ENCODE data around the gene JAK1. TPM values are rescaled to one million over a fixed set of nuclear protein-coding genes. Genes with fewer than 3 reads are reported as not detected.

The JAK1 gene
- total and polyA plus RNA-seq, 3 donors from 2014 or later: 100 to 142 (median 117) TPM

DNA sequence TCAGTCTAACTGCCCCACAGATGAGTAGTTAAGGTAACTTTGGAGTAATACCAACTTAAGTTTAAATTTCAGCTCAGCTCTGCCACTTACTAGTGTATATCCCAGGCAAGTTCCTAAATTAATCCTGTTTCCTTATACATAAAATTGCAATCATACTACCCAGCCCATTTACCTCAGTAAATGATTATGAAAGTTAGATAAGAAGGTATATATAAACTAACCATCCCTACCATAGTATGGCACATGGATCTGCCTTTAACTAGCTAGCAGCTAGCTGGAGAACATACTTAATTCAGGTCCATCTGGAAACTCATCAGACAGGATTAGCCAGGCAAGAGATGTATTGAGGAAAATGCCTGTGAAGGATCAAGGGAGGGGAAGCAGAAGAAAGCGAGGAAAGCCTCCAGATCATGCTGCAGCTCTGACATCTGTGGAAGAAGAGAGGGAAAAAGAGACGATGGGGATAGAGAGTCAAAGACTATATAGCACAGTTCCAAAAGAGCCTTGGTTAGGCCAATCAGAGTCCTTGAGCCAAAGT lies 8.0 kb upstream of the JAK1 start:
- Histone ChIP-seq H3K27me3 (no peaks in the 10 kb centered on the region), H3K27ac (no peak overlapping the region), H3K9me3 (no peaks in the 10 kb centered on the region), H3K36me3 (ENCODE audit: low read depth, missing control alignments) (no peaks in the 10 kb centered on the region), H3K4me1 (no peaks in the 10 kb centered on the region), H3K4me3 (no peak overlapping the region)
- intact Hi-C loops (cut with DNase I; ENCODE audit: low total_unique reads): no loop called here
- no peak for TF ChIP-seq POLR2A (IDR thresholded peaks at IDR 0.05)
- TF ChIP-seq, protein P1, sequence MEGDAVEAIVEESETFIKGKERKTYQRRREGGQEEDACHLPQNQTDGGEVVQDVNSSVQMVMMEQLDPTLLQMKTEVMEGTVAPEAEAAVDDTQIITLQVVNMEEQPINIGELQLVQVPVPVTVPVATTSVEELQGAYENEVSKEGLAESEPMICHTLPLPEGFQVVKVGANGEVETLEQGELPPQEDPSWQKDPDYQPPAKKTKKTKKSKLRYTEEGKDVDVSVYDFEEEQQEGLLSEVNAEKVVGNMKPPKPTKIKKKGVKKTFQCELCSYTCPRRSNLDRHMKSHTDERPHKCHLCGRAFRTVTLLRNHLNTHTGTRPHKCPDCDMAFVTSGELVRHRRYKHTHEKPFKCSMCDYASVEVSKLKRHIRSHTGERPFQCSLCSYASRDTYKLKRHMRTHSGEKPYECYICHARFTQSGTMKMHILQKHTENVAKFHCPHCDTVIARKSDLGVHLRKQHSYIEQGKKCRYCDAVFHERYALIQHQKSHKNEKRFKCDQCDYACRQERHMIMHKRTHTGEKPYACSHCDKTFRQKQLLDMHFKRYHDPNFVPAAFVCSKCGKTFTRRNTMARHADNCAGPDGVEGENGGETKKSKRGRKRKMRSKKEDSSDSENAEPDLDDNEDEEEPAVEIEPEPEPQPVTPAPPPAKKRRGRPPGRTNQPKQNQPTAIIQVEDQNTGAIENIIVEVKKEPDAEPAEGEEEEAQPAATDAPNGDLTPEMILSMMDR (IDR thresholded peaks at IDR 0.05): no peak
- no peak for DNase-seq
- WGBS, 2 donors: 68 to 81% methylated on average over 2 of the region's 2 CpGs

DNA sequence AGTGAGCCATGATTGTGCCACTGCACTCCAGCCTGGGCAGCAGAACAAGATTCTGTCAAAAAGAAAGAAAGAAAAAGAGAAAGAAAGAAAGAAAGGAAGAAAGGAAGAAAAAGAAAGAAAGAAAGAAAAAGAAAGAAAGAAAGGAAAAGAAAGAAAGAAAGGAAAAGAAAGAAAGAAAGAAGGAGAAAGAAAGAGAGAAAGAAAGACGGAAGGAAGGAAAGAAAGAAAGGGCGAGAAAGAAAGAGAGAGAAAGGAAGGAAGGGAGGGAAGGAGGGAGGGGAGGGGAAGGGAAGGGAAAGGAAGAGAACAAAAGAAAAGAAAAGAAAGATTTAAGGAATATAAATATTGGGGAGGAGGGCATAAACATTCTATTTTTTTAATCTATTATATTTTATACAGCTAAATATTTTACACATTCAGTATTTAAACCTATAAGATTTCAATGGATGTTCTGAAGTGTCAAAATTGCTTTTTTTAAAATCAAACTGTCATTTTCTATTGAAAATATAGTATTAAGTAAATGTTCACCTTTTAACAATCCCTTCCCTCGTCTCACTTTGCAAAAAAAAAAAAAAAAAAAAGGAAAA lies 6.8 kb upstream of the JAK1 start:
- no peaks in the 10 kb centered on the region for H3K27me3 ChIP-seq
- TF ChIP-seq, protein P1 (IDR thresholded peaks at IDR 0.05): no peak
- TF ChIP-seq POLR2A (IDR thresholded peaks at IDR 0.05): no peak
- no peak overlapping the region for H3K4me3 ChIP-seq
- intact Hi-C loops (cut with DNase I; ENCODE audit: low total_unique reads): no loop called here
- H3K9me3 ChIP-seq: no peaks in the 10 kb centered on the region
- H3K4me1 ChIP-seq: no peaks in the 10 kb centered on the region
- no peaks in the 10 kb centered on the region for H3K36me3 ChIP-seq (ENCODE audit: low read depth, missing control alignments)
- DNase-seq: no peak
- 85 to 94% methylated on average over 3 of the region's 3 CpGs for whole genome bisulfite sequencing, 2 donors
- no peak overlapping the region for H3K27ac ChIP-seq

DNA sequence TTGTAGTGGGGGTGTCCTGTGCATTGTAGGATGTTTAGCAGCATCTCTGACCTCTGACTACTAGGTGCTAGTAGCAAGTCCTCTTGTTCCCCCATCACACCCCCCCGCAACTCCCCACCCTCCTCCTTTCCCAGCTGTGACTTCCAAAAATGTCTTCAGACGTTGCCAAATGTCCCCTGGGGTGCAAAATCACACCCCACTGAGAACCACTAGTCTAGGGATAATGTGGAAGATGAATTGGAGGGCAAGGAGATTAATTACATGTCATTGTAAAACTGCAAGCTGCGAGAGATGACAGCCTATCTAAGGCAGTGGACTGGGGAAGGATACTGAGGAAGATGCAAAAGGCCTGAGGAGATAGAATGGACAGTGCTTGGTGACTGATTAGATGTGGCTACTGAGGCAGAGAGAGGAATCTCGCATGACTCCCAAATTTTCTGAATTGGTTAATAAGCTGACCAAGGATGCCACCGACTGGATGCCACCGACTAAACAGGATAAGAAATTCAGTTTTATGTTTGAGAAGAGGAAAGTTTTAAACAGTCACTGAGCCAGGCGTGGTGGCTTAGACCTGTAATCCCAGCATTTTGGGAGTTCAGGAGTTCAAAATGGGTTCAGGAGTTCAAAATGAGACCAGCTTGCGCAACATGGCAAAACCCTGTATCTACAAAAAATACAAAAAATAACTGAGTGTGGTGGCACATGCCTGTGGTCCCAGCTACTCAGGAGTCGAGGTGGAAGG lies 3.1 kb upstream of the JAK1 start:
- Histone ChIP-seq H3K4me1 (no peaks in the 10 kb centered on the region), H3K9me3 (no peaks in the 10 kb centered on the region), H3K4me3 (no peak overlapping the region), H3K36me3 (ENCODE audit: low read depth, missing control alignments) (no peaks in the 10 kb centered on the region), H3K27me3 (no peaks in the 10 kb centered on the region), H3K27ac (no peak overlapping the region)
- no peak for DNase-seq
- whole genome bisulfite sequencing, 2 donors: 75 to 79% methylated on average over 9 of the region's 9 CpGs
- TF ChIP-seq, protein P1 (IDR thresholded peaks at IDR 0.05): no peak
- no peak for TF ChIP-seq POLR2A (IDR thresholded peaks at IDR 0.05)
- intact Hi-C loops (cut with DNase I; ENCODE audit: low total_unique reads): no loop called here

DNA sequence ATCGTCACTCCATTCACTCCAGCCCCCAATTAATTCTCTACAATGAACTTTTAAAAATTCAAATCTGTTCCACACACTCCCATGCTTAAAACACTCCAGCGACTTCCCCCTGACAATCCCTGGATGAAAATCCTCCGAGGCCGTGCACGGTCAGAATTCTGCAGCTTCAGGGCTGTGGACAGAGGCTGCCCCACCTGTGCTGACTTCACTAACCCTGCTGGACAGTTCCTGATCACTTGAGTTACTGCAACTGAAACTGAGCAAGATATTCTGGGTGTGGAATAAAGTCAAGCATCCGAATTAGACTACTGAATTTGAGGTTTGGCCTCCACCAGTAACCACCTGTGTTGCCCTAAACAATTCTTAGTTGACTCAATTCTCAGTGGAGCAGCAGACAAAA lies 1.0 kb upstream of the JAK1 start:
- no peak for TF ChIP-seq POLR2A (IDR thresholded peaks at IDR 0.05)
- TF ChIP-seq, protein P1 (IDR thresholded peaks at IDR 0.05): no peak
- intact Hi-C loops (cut with DNase I; ENCODE audit: low total_unique reads): no loop called here
- Histone ChIP-seq H3K9me3 (no peaks in the 10 kb centered on the region), H3K27ac (peak overlapping the region in 1 of 2 donors; percentile 94), H3K36me3 (ENCODE audit: low read depth, missing control alignments) (no peaks in the 10 kb centered on the region), H3K27me3 (no peaks in the 10 kb centered on the region), H3K4me3 (peak overlapping the region in 1 of 2 donors; percentile 78), H3K4me1 (no peaks in the 10 kb centered on the region)
- DNase-seq: no peak
- 14 to 28% methylated on average over 6 of the region's 6 CpGs for WGBS, 2 donors
